Loucy (cell line): ENCODE data around the gene GPI.

Experiments
- CTCF ChIP-seq: fragments of 200-600 bp; sonication (generic); conservative IDR thresholded peaks from 2 replicates; pipeline ENCODE4 v1.5.1; 2014; ENCODE audit warnings: mild to moderate bottlenecking, antibody characterized with exemption, low read length
- EZH2phosphoT487 ChIP-seq: fragments of 200-600 bp; IDR thresholded peaks from 2 replicates; pipeline ENCODE4 v1.6.1; 2018; ENCODE audit warnings: antibody characterized with exemption, mild to moderate bottlenecking, moderate library complexity, borderline replicate concordance

- TF ChIP-seq CTCF (no peak), EZH2phosphoT487 (no peak)
Measured at GRCh38 chr19:34362679-34363069, 2.3 kb upstream of the GPI start.
